ENCODE measurements around the gene ZNF668. TPM values are rescaled to one million over a fixed set of nuclear protein-coding genes. Genes with fewer than 3 reads are reported as not detected.

Gene ZNF668
- total and polyA plus RNA-seq, 8 donors: 3.8 to 12.2 (median 5.6) TPM

- Histone ChIP-seq H3K27ac (peak within 1 kb of the TSS; percentile 90), H3K9me3 (no peaks in the 10 kb centered on the region), H3K36me3 (peaks cover 0 to 43% of the 10 kb centered on the region in 2 donors), H3K4me3 (peak within 1 kb of the TSS; percentile 57 to 61), H3K27me3 (no peaks in the 10 kb centered on the region), H3K4me1 (peaks cover 4 to 59% of the 10 kb centered on the region in 2 donors)
- DNase-seq (peak; percentile 97 to 99 (median 98)), ATAC-seq (peak; percentile 98)
- TF ChIP-seq CTCF (IDR thresholded peaks at IDR 0.05): no peak
- intact Hi-C loops (cut with DNase I): no loop called here
These were observed 43.6 kb upstream of the ZNF668 start, which contains the start of gene KAT8 for GRCh38 chr16:31117384-31118222. KAT8 (plus strand) TSS chr16:31117664; CDS start chr16:31117682, 18 bp downstream.

GRCh38 chr16:31114468-31114867 is 40.4 kb upstream of the ZNF668 start:
- ATAC-seq (no peak), DNase-seq (no peak)
- Histone ChIP-seq H3K9me3 (no peaks in the 10 kb centered on the region), H3K4me3 (no peak overlapping the region), H3K27me3 (no peaks in the 10 kb centered on the region), H3K4me1 (peaks cover 4 to 72% of the 10 kb centered on the region in 2 donors), H3K36me3 (peaks cover 0 to 43% of the 10 kb centered on the region in 2 donors), H3K27ac (peak overlapping the region in 1 of 2 donors; percentile 90)
- intact Hi-C loops (cut with DNase I): no loop called here
- TF ChIP-seq CTCF (IDR thresholded peaks at IDR 0.05): no peak

- Histone ChIP-seq H3K27ac (peak overlapping the region; percentile 46 to 90), H3K36me3 (peaks cover 0 to 39% of the 10 kb centered on the region in 2 donors), H3K4me3 (no peak overlapping the region), H3K4me1 (peaks cover 10 to 71% of the 10 kb centered on the region in 2 donors), H3K9me3 (no peaks in the 10 kb centered on the region), H3K27me3 (no peaks in the 10 kb centered on the region)
- no peak for TF ChIP-seq CTCF (IDR thresholded peaks at IDR 0.05)
- intact Hi-C loops (cut with DNase I): no loop called here
- ATAC-seq (no peak), DNase-seq (peak in 1 of 4 donors; percentile 64)
These were observed 39.4 kb upstream of the ZNF668 start for GRCh38 chr16:31113121-31114120.

- Histone ChIP-seq H3K27me3 (no peaks in the 10 kb centered on the region), H3K36me3 (peaks cover 0 to 39% of the 10 kb centered on the region in 2 donors), H3K4me1 (peaks cover 9 to 71% of the 10 kb centered on the region in 2 donors), H3K4me3 (no peak overlapping the region), H3K27ac (peak overlapping the region; percentile 46 to 90), H3K9me3 (no peaks in the 10 kb centered on the region)
- DNase-seq: no peak
- ATAC-seq: no peak
- no peak for TF ChIP-seq CTCF (IDR thresholded peaks at IDR 0.05)
- intact Hi-C loops (cut with DNase I): no loop called here
These were observed 38.7 kb upstream of the ZNF668 start for GRCh38 chr16:31112711-31113110.

Data from left lung (tissue), 10 donors.